ENCODE results near the gene PIM3.

- TF ChIP-seq CTCF (IDR thresholded peaks at IDR 0.05) (no peak), POLR2A (IDR thresholded peaks at IDR 0.05) (no peak)
Observed at GRCh38 chr22:49956418-49956770, 4.2 kb upstream of the PIM3 start.

Measured in uterus (tissue), 2 donors.